MCF 10A (cell line): ENCODE results near the gene CBX6. TPM values are rescaled to one million over a fixed set of nuclear protein-coding genes. Genes with fewer than 3 reads are reported as not detected.

Experiments used
- BruUV-seq: library from RNA; stranded (reverse); fragments of 400-500 nt; replicated peaks from 2 replicates; lab custom pipeline; 2021; lab: Mats Ljungman, UMichigan
- CTCF ChIA-PET: fragments of 300-600 bp; sonication (Branson Sonifier 250); formaldehyde crosslinking; extraction: SDS; loops from one replicate; lab custom pipeline; 2021; ENCODE audit warnings: antibody characterized with exemption, inconsistent platforms; lab: Yijun Ruan, JAX
- POLR2A ChIA-PET: fragments of 300-600, 350-650 bp; sonication (Branson Sonifier 250); formaldehyde crosslinking; extraction: SDS; loops from one replicate; lab custom pipeline; 2020; ENCODE audit warnings: antibody characterized with exemption, inconsistent platforms; lab: Yijun Ruan, JAX
- DNase-seq: peaks from one replicate; pipeline ENCODE4 v3.0.0-alpha.2; 2018; ENCODE audit not compliant: unreplicated experiment
- H3K27ac Mint-ChIP-seq: one replicate; pipeline ENCODE4 v1.8.0; 2022; ENCODE audit warnings: mild to moderate bottlenecking, low read depth, mixed read lengths; ENCODE audit not compliant: unreplicated experiment
- H3K27me3 Mint-ChIP-seq: one replicate; pipeline ENCODE4 v1.8.0; 2022; ENCODE audit warnings: mixed read lengths; ENCODE audit not compliant: insufficient read depth, unreplicated experiment
- H3K36me3 Mint-ChIP-seq: one replicate; pipeline ENCODE4 v1.8.0; 2022; ENCODE audit warnings: mild to moderate bottlenecking, moderate library complexity, mixed read lengths; ENCODE audit not compliant: insufficient read depth, unreplicated experiment
- H3K4me1 Mint-ChIP-seq: one replicate; pipeline ENCODE4 v1.8.0; 2022; ENCODE audit warnings: mixed read lengths; ENCODE audit not compliant: insufficient read depth, unreplicated experiment
- H3K4me3 Mint-ChIP-seq: one replicate; pipeline ENCODE4 v1.8.0; 2022; ENCODE audit warnings: mild to moderate bottlenecking, moderate library complexity, mixed read lengths; ENCODE audit not compliant: unreplicated experiment
- H3K9me3 Mint-ChIP-seq: one replicate; pipeline ENCODE4 v1.8.0; 2022; ENCODE audit warnings: mixed read lengths; ENCODE audit not compliant: unreplicated experiment
- CTCF ChIP-seq: fragments of 200-600 bp; IDR thresholded peaks from one replicate; pipeline ENCODE4 v1.8.0; 2022; ENCODE audit warnings: antibody characterized with exemption, mild to moderate bottlenecking; ENCODE audit not compliant: unreplicated experiment
- intact Hi-C: fragments of 100-400 bp; cut with micrococcal nuclease; formaldehyde crosslinking; loops from 2 replicates; pipeline ENCODE4 v1.14.1; 2022
- total RNA-seq: library from RNA; stranded (reverse); gene quantifications from 2 replicates; pipeline ENCODE4 v1.2.3, GENCODE V29; 2022

Gene CBX6
- total RNA-seq, 1 experiment from 2014 or later = 22.9 TPM

DNA sequence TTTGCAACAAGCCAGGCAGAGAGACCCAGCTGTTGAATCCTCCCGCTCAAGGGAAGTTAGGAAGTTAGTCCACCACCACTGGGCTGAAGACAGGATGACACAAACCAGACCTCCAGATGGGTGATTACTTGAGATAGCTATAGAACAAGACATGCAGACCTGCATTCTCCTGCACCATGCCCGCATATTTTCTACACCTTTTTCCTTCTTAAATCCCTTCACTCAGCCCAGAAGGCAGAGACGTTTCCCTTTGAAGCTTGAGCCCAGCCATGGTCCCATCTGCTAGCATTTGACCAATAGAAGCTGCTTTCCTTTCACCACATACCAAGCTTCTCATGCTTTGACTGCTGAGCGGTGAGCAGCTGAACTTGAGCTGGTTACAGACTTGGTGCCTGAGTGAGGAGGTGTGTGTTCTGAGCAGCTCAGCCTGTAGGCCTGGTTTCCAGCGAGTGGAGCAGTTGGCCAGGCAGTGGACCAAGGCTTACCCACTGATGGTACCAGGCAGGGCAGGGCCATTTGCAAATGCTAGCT lies 29.2 kb upstream of the CBX6 start:
- no peaks in the 10 kb centered on the region for H3K4me1 Mint-ChIP-seq
- H3K27ac Mint-ChIP-seq = no peak overlapping the region
- BruUV-seq = no TSS peak
- no peak for TF ChIP-seq CTCF
- H3K4me3 Mint-ChIP-seq = no peak overlapping the region
- no peaks in the 10 kb centered on the region for H3K9me3 Mint-ChIP-seq
- H3K27me3 Mint-ChIP-seq = peaks cover 44% of the 10 kb centered on the region
- intact Hi-C loops = no loop called here
- H3K36me3 Mint-ChIP-seq = no peaks in the 10 kb centered on the region
- POLR2A ChIA-PET = interaction anchor here (0.7 kb wide), 1 partner anchor 53 kb away, joined by 3 read pairs; no protein-coding TSS in a partner anchor
- CTCF ChIA-PET = no interaction called here
- no peak for DNase-seq

DNA sequence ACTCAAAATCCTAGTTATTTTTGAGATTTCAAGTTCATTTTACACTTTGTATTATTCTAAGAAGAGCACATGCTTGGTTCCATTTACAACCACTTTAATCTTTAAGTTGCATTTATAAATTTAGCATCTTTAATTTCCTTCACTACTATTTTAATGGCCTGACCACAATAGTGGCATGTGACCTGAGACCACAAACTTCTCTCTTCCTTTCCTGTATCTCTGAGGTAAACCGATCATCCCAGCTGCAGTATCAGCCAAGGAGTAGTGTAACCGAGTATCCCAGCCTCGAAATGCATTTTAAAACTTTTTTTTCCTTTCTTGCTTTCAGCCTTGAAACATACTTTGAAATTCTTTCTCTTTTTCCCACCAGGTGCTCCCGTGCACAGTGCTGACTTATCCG lies 28.7 kb upstream of the CBX6 start:
- no peaks in the 10 kb centered on the region for H3K4me1 Mint-ChIP-seq
- intact Hi-C loops = no loop called here
- H3K27ac Mint-ChIP-seq = no peak overlapping the region
- CTCF ChIA-PET = no interaction called here
- POLR2A ChIA-PET = interaction anchor here (0.7 kb wide), 1 partner anchor 53 kb away, joined by 3 read pairs; no protein-coding TSS in a partner anchor
- H3K27me3 Mint-ChIP-seq = peaks cover 49% of the 10 kb centered on the region
- H3K4me3 Mint-ChIP-seq = no peak overlapping the region
- TF ChIP-seq CTCF = no peak
- no TSS peak for BruUV-seq
- no peak for DNase-seq
- H3K9me3 Mint-ChIP-seq = no peaks in the 10 kb centered on the region
- no peaks in the 10 kb centered on the region for H3K36me3 Mint-ChIP-seq

- ChIA-PET CTCF (interaction anchor here (1.4 kb wide), 1 partner anchor 82 kb away, joined by 3 read pairs; no protein-coding TSS in a partner anchor), POLR2A (no interaction called here)
These were observed 19.2 kb upstream of the CBX6 start for GRCh38 chr22:38891256-38891655.

GRCh38 chr22:38890377-38890776 lies 18.4 kb upstream of the CBX6 start:
- BruUV-seq = no TSS peak
- peaks cover 60% of the 10 kb centered on the region for H3K27me3 Mint-ChIP-seq
- H3K9me3 Mint-ChIP-seq = no peaks in the 10 kb centered on the region
- POLR2A ChIA-PET = no interaction called here
- DNase-seq = no peak
- CTCF ChIA-PET = interaction anchor here (0.6 to 1.4 kb wide), 3 partner anchors 81 to 269 kb away, joined by 3 read pairs; no protein-coding TSS in a partner anchor
- intact Hi-C loops = no loop called here
- H3K36me3 Mint-ChIP-seq = peaks cover 6% of the 10 kb centered on the region
- no peak overlapping the region for H3K4me3 Mint-ChIP-seq
- no peak for TF ChIP-seq CTCF
- H3K27ac Mint-ChIP-seq = no peak overlapping the region
- H3K4me1 Mint-ChIP-seq = no peaks in the 10 kb centered on the region

More at GRCh38 chr22:38891256-38891655, 19.2 kb upstream of the CBX6 start:
- Mint-ChIP-seq H3K36me3 (peaks cover 6% of the 10 kb centered on the region), H3K4me3 (no peak overlapping the region), H3K9me3 (no peaks in the 10 kb centered on the region), H3K27me3 (peaks cover 66% of the 10 kb centered on the region), H3K27ac (no peak overlapping the region), H3K4me1 (no peaks in the 10 kb centered on the region)
- DNase-seq = no peak
- no peak for TF ChIP-seq CTCF
- BruUV-seq = no TSS peak
- intact Hi-C loops = no loop called here
